GM19328 (cell line): ENCODE measurements around the gene MICALL1.
"Not testable (repeated sequence)": the region's sequence is repeated elsewhere in the genome, so short reads cannot be mapped to it uniquely, and the experiment has no call there.

Experiments
- ATAC-seq: cut with Tn5 transposase; IDR thresholded peaks from one replicate; pipeline ENCODE4 v1.9.1; 2021; ENCODE audit warnings: mild to moderate bottlenecking, moderate library complexity; ENCODE audit not compliant: unreplicated experiment

The MICALL1 gene

DNA sequence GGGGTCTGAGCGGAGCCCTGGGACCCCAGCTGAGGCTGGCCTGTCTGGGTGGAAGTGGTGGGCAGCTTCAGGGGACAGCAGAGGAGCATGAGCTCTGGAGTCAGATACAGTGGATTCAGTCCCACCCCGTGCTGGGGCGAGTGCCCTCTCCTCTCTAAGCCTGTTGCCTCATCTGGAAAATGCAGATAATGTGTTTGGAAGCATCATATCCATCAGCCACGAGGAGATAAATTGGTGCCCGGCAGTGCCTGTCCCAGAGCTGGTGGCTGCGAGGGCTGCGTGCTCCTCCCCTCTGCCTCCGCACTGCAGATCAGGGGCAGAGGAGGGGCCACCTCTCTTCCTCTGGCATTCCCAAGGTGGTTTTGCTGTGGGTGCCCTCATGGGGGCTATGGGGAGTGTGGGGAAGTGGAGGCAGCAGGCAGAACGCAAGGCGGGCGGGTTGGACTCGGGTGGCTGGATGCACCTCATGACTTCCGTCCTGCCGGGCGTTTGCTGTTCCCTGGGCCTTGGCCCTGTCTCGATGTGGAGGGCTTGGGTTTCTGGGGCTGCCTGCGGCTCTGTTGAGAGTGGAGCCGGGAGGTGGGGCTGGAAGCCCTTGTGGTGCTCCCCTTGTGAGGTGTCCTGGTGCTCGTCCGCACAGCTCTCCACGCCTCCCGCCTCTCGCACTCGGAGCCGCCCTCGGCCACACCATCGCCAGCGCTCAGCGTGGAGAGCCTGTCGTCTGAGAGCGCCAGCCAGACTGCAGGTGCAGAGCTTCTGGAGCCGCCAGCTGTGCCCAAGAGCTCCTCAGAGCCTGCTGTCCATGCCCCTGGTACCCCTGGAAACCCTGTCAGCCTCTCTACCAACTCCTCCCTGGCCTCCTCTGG lies 20.9 kb downstream of the MICALL1 start:
- no peak for ATAC-seq

GRCh38 chr22:37927637-37927936 lies 21.5 kb downstream of the MICALL1 start:
- ATAC-seq: no peak

DNA sequence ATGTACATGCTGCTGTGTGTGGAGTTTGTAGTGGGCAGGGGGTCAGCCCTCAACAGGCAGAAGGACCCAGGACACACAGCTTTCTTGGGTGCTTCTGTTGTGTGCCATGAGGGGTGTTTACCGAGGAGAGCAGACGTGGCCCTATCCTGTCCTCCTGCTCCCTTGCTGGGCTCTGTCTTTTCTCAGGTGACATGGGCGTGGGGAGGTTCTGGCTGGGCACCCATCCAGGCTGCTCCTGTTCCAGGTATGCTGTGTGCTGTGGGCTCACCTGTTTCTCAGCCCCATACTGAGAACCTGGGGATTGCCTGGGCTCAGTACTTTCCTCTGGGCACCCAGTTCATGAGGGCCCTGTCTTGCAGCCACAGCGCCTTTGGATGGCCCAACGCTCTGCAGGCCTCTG lies 23.3 kb downstream of the MICALL1 start:
- ATAC-seq: no peak

DNA sequence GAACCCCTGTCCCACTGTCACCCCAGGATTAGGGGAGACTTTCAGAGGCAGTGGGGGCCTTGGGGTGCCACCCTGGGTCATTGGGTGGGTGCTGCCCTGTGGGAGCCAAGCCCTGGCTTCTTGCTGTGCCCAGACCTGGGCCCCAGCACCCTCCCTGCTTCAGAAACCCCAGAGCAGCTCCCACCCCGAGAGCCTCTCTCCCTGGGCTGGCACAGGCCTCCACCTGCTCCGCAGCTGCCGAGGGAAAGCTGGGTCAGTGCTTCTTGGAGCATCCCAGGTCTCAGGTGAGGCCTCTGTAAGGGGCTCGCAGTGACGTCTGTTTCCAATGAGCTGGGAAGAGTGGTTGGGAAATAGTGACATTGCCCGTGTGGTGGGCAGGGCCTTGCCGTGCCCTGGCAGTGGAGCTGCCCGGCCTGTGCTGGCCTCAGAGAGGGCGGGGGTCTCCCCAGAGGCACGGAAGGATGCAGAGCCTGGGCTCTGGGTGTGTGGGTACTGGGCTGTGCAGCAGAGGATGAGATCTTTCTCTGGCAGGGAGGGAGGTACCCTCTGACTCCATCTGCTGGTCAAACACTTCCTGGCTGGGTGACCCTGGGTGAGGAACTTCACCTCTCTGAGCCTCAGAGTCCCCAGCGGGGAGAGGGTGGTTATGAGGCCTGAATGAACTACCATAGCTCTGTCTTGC lies 24.3 kb downstream of the MICALL1 start:
- no peak for ATAC-seq

DNA sequence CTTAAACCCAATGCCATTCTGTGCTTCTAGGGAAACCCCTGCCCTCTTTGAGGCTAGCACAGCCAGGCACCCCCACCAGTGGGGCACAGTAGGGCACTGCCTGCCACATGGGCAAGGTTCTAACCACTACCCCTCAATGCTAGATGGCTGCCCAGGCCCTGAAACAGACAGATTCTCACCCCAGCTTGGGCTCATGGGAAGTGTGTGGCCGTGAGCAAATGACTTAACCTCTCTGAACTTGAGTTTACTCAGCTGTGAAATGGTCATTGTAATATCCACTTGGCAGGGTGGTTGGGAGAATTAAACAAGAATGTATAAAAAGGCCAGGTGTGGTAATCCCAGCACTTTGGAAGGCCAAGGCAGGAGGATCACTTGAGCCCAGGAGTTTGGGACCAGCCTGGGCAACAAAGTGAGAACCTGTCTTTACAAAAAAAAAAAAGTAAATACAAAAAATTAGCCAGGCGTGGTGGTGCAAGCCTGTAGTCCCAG lies 24.9 kb downstream of the MICALL1 start:
- no peak for ATAC-seq

GRCh38 chr22:37931893-37932389 lies 25.8 kb downstream of the MICALL1 start:
- ATAC-seq: no peak

GRCh38 chr22:37932401-37932800 lies 26.3 kb downstream of the MICALL1 start:
- ATAC-seq: no peak

DNA sequence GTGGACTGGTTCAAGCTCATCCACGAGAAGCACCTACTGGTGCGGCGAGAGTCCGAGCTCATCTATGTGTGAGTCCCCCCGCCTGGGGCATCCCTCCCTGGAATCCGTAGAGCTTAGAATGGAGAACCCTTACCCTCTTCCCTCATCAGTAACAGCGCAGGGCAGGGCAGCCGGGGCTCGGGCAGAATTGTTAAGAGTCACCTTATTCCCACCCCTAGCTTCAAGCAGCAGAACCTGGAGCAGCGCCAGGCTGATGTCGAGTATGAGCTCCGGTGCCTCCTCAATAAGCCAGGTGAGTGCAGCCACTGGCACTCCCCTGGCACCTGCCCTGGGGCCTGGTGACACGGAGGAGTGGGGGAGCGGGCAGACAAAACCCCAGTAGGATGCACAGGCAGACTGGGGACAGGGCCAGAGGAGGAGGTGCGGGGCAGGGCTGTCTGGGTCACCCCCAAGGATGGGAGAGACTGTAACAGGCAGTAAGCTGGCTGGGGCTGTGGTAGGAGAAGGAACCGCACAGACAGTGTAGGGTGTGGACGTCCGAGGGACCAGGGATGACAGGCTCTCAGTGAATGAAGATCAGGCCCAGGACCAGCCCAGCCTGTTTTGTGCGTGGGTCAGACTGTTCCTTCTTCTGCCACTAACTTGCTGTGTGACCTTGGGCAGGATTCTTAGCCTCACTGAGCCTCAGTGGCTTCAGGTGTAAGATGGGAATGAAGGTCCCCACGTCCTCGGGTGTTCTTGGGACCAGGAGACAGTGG lies 26.9 kb downstream of the MICALL1 start:
- ATAC-seq: no peak

DNA sequence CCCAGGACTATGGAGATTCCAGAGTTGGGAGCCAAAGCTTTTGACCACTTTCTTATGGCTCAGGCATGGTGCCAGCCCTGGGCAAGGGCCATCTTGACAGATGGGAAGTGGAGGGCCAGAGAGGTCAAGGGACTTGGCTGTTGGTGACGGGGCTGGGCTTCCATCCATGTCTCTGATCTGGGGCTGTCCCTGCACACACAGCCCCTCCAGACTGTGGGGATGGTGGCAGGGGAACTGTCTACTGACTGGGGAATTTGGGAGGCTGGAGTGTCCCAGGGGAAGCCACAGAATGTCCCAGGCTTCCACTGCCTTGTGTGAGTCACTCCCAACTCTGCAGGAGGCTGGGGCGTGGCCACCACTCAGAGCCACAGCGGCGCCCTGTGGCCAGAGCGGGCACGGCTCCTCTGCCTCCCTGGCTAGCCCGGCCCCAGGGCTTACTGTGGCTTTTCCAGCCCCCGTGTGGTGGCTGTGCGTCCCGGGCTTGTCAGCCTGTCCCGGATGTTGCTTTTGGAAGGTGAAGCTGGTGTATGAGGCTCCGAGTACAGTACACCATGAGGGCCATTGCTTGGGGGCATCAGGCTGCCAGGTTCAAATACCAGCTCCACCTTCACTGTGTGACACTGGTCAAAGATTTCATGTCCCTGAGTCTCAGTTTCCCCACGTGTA lies 27.7 kb downstream of the MICALL1 start:
- ATAC-seq: peak; percentile 70

GRCh38 chr22:37940698-37941376 lies 34.7 kb downstream of the MICALL1 start:
- ATAC-seq: no peak

- no peak for ATAC-seq
Observed at GRCh38 chr22:37942133-37942532, 36.0 kb downstream of the MICALL1 start.

DNA sequence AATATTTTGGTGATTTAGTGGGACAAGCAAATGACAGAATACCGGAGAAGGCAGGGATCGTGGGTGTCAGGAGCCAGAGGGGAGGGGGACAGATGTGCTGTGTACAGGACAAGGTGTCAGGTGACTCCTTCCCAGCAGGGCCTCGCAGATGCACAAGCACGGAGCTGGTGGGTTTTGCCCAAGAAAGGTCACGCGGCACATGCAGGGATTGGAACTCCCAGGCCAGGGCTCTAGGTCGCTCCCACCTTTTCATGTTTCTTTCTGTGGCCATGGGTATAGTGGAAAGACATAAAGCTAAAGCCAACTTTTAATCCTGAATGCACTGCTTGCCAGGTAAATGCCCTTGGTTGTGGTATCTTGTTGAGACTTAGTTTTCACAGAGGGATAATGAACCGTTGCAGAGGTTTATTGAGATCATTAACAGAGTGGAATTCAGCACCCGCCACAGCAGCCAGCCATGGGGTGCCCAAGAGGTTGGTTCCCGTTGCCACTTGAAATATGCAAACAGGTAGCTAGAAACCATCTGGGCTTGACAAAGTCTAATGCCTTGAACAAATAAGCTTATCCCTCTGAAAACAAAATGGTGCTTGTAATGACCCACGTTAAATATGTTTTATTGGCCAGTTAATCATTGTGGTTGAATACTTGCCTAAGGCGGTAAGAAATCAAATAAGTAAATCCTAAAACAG lies 37.2 kb downstream of the MICALL1 start:
- ATAC-seq: no peak

DNA sequence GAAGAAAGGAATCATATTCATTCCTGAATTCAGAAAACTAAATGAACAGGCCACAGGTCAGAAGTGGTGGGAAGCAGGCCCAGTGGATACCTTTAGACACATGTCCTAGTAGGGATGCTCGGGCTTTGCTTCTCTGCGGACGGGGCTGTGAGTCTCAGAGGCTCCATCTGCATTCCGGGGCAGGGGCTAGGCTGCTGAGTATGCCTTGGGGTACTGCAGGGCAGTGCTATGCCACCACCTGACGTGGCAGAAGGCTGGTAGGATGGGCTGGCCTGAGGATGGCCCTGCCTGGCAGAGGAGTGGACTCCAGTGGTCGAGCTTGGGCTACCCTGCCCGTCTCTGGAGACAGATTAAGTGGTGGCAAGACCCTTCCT lies 37.7 kb downstream of the MICALL1 start:
- ATAC-seq: no peak

DNA sequence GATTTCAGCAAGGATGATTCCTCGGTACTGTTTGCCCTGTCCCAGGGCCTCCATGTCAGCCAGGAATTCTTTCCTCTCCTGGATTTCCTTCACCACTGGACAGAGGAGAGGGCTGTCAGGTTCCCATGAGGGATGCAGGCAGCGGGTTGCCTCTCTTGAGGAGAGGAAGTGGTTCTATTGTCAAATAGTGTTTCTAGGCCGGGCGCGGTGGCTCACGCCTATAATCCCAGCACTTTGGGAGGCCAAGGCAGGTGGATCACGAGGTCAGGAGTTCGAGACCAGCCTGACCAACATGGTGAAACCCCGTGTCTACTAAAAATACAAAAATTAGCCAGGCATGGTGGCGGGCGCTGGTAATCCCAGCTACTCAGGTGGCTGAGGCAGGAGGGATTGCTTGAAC lies 38.3 kb downstream of the MICALL1 start:
- ATAC-seq: not testable (repeated sequence)

DNA sequence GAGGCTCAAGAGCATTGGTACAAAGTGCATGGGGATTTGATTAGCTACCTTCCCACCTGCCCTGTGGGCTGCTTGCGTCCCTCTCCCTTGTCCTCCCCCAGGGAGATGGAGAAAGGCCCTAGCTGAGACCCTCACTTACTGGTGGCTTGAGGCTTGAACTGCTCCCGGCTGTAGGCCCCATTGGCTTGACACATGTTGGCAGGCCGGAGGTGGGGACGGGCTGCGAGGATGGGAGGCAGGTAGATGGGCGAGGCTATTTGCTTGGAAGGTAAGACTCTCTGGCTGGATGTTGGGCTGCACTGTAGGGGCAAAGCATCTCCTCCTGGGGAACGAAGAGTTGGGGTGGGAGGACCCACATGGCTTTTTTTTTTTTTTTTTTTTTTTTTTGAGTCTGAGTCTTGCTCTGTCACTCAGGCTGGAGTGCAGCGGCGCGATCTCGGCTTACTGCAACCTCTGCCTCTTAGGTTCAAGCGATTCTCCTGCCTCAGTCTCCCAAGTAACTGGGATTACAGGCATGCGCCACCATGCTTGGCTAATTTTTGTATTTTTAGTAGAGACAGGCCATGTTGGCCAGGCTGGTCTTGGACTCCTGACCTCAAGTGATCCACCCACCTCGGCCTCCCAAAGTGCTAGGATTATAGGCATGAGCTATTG lies 41.2 kb downstream of the MICALL1 start:
- not testable (repeated sequence) for ATAC-seq

GRCh38 chr22:37951305-37951704 lies 45.2 kb downstream of the MICALL1 start:
- no peak for ATAC-seq

DNA sequence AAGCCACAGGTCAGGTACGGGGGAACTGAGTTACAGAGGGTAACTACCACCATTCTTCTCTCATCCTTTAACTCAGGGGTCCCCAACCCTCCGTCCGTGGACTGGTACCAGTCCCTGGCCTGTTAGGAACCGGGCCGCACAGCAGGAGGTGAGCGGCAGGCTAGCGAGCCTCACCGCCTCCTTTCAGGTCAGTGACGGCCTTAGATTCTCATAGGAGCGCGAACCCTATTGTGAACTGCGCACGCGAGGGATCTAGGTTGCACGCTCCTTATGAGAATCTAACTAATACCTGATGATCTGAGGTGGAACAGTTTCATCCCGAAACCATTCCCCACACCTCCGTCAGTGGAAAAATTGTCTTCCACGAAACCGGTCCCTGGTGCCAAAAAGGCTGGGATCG lies 46.5 kb downstream of the MICALL1 start:
- not testable (repeated sequence) for ATAC-seq

DNA sequence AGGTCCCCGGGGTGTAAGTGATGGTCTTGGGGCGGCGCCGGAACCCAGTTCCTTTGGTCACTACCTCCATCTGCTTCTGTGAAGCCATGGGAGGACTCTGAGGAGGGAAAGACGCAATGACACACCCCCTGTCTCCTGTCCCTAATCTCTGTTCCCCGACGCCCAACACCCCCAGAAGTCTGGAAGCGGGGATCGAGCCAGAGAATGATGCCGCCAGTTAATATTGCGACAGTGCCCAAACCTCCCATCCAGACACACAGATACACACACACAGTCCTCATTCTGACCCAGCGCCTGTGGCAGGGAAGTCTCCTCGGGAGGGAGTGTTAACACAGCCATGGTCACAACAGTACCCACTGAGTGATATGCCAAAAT lies 47.0 kb downstream of the MICALL1 start:
- ATAC-seq: no peak

DNA sequence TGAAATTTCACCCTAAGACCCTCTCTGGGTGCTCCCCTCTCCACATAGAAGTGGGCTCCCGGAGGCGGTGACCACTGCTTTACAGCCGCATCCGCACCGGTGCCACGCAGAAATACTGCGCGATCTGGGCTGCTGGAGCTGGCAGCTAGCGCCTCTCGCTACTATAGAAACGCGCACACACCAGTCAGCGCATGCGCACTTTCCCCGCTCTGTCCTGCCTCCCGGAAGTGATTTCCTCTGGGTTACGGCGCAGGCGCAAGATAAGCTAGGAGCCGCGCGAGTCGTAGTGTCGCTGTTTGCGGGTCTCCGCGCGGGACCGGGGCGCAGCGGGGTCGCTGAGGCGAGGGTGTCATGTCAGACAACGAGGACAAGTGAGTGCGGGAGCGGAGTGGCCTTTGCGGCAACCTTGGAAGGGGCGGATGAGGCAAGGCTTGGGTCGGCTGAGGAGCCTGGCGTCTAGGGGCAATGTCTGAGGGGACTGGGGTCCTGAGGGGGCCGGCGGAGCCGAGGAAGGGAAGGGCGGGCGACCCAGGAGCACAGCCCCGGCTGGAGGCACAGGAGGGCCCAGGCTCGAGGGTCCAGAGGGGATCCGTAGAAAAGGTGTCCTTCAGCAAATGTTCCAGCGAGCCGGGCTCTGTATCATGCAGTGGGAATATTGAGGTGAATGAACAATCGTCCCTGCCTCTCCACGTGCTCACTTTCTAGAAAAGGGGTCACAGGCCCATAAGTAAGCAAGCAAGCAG lies 47.5 kb downstream of the MICALL1 start, which contains the start of the genes C22orf23 and POLR2F:
TSS of gene C22orf23 (minus strand) at position 165 of the 743 bp plus-strand sequence. CDS start 452 bp downstream, outside the sequence.
TSS of gene POLR2F (plus strand) at position 263 of the 743 bp plus-strand sequence. CDS start at position 352, 89 bp downstream.
- ATAC-seq: peak; percentile 78
